Measurements from ENCODE around the gene DEF6.

Gene DEF6

DNA sequence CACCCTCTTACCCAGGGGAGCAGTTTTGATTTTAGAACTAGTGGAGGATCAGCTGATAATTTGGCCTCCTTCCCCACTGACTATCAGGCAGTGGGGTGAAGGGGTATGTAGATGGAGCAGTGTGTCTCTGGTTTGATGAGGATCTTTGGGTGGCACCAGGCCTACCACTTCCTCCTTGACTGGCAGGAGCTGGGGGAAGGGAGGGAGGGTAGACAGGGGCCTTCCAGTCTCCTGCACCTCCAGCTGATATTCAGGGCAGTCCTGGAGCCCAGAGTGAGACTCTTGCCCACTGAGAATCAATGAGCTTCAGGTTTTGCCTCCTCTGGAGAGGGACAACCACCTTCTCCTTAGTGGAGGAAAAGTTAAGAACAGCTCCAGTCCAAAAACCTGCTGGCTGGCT lies 3.2 kb downstream of the DEF6 start:
- H3K4me1 ChIP-seq (ENCODE audit: low read length): peaks cover 62% of the 10 kb centered on the region
- no peak overlapping the region for H3K9ac ChIP-seq (ENCODE audit: low read length)
- peaks cover 65% of the 10 kb centered on the region for H3K79me2 ChIP-seq (ENCODE audit: low read length)
- H3K36me3 ChIP-seq (replicated peaks; ENCODE audit: insufficient read depth, low read length): no peaks in the 10 kb centered on the region
- H2AFZ ChIP-seq (ENCODE audit: low read length): no peak overlapping the region
- H3F3A ChIP-seq (ENCODE audit: insufficient read depth, low read length): peaks cover 30% of the 10 kb centered on the region
- H3K27me3 ChIP-seq (replicated peaks; ENCODE audit: insufficient read depth, low read length): no peaks in the 10 kb centered on the region
- no peaks in the 10 kb centered on the region for H3K9me3 ChIP-seq (replicated peaks; ENCODE audit: insufficient read depth, low read length)
- no peak for DNase-seq
- no peaks in the 10 kb centered on the region for H4K20me1 ChIP-seq (ENCODE audit: insufficient read depth, low read length)
- peak overlapping the region; percentile 93; the same call in 1 of the 2 replicates for H3K27ac ChIP-seq (ENCODE audit: low read length)
- H3K4me3 ChIP-seq (ENCODE audit: low read length): no peak overlapping the region
- no peaks in the 10 kb centered on the region for H3K9me2 ChIP-seq (replicated peaks; ENCODE audit: insufficient read depth, low read length)
- peak overlapping the region; percentile 61; the same call in 1 of the 2 replicates for H3K4me2 ChIP-seq (ENCODE audit: low read depth, low read length)
- TF ChIP-seq EZH2 (optimal IDR thresholded peaks at IDR 0.05; ENCODE audit: low read depth, low read length) (no peak), EZH2phosphoT487 (IDR thresholded peaks at IDR 0.05; ENCODE audit: low read length) (no peak)
- TF ChIP-seq, protein P1, sequence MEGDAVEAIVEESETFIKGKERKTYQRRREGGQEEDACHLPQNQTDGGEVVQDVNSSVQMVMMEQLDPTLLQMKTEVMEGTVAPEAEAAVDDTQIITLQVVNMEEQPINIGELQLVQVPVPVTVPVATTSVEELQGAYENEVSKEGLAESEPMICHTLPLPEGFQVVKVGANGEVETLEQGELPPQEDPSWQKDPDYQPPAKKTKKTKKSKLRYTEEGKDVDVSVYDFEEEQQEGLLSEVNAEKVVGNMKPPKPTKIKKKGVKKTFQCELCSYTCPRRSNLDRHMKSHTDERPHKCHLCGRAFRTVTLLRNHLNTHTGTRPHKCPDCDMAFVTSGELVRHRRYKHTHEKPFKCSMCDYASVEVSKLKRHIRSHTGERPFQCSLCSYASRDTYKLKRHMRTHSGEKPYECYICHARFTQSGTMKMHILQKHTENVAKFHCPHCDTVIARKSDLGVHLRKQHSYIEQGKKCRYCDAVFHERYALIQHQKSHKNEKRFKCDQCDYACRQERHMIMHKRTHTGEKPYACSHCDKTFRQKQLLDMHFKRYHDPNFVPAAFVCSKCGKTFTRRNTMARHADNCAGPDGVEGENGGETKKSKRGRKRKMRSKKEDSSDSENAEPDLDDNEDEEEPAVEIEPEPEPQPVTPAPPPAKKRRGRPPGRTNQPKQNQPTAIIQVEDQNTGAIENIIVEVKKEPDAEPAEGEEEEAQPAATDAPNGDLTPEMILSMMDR (IDR thresholded peaks at IDR 0.05; ENCODE audit: low read length): no peak

DNA sequence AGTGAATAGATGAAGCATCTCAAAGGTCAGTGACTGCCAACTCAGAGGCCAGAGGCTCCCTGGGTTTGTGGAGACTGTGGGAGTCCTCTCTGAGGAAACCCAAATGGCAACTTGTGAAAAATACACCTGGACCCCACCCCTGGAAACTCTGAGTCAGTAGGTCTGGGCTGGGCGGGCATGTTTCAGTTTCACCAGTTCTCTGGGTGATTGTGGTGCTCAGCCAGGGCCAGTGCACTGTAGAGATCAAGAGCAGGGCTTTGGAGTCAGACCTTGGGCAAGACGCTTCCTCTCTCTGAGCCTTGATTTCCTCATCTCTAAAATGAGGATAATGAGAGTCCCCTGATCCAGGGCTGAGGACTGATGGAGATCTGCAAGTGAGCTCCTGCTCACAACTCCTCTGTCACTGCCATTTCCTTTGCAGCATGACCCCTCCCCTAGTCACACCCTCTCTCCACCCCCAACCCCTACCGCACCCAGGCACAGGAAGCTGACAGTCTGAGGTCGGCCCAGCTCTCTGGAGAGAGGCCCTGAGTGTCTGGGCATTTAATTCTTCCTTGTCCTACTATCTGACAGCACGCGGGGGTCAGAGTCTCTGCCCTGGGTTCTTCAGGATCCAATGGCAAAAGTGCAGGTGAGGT lies 5.1 kb downstream of the DEF6 start:
- Histone ChIP-seq H3K27ac (ENCODE audit: low read length) (peak overlapping the region; percentile 93), H3K4me3 (ENCODE audit: low read length) (peak overlapping the region; percentile 43), H3K36me3 (replicated peaks; ENCODE audit: insufficient read depth, low read length) (no peaks in the 10 kb centered on the region), H3K4me2 (ENCODE audit: low read depth, low read length) (peak overlapping the region; percentile 69), H3K27me3 (replicated peaks; ENCODE audit: insufficient read depth, low read length) (no peaks in the 10 kb centered on the region), H3K9me2 (replicated peaks; ENCODE audit: insufficient read depth, low read length) (no peaks in the 10 kb centered on the region), H3K4me1 (ENCODE audit: low read length) (peaks cover 54% of the 10 kb centered on the region), H4K20me1 (ENCODE audit: insufficient read depth, low read length) (no peaks in the 10 kb centered on the region), H2AFZ (ENCODE audit: low read length) (0 out of 2 replicates have a peak overlapping the region, but pooled peaks have one; percentile 2), H3K79me2 (ENCODE audit: low read length) (peaks cover 79% of the 10 kb centered on the region), H3F3A (ENCODE audit: insufficient read depth, low read length) (peaks cover 26% of the 10 kb centered on the region), H3K9me3 (replicated peaks; ENCODE audit: insufficient read depth, low read length) (no peaks in the 10 kb centered on the region), H3K9ac (ENCODE audit: low read length) (peak overlapping the region; percentile 70)
- TF ChIP-seq, protein P1 (IDR thresholded peaks at IDR 0.05; ENCODE audit: low read length): no peak
- no peak for TF ChIP-seq EZH2 (optimal IDR thresholded peaks at IDR 0.05; ENCODE audit: low read depth, low read length)
- no peak for TF ChIP-seq EZH2phosphoT487 (IDR thresholded peaks at IDR 0.05; ENCODE audit: low read length)
- peak; percentile 94 for DNase-seq

DNA sequence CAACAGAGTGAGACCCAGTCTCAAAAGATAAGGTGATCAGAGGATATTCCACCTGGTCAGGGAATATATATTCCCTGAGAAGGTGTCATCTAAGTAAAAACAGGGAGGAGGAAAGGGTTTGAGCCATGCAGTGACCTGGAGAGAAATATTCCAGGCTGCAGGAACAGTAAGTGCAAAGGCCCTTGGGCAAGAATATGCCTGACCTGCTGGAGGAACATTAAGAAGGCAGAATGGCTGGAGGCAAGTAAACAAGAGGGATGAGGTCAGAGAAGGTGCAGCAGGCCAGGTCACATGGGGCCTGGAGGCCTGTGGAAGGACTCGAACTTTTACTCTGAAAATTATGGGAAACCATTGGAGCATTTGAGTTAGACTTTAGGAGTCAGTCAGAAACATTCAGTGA lies 6.7 kb downstream of the DEF6 start:
- no peak overlapping the region for H2AFZ ChIP-seq (ENCODE audit: low read length)
- no peaks in the 10 kb centered on the region for H3K9me2 ChIP-seq (replicated peaks; ENCODE audit: insufficient read depth, low read length)
- peak overlapping the region; percentile 93; the same call in 1 of the 2 replicates for H3K27ac ChIP-seq (ENCODE audit: low read length)
- TF ChIP-seq EZH2 (optimal IDR thresholded peaks at IDR 0.05; ENCODE audit: low read depth, low read length) (no peak), EZH2phosphoT487 (IDR thresholded peaks at IDR 0.05; ENCODE audit: low read length) (no peak)
- TF ChIP-seq, protein P1 (IDR thresholded peaks at IDR 0.05; ENCODE audit: low read length): no peak
- H3K36me3 ChIP-seq (replicated peaks; ENCODE audit: insufficient read depth, low read length): no peaks in the 10 kb centered on the region
- peak overlapping the region; percentile 70; the same call in 1 of the 2 replicates for H3K9ac ChIP-seq (ENCODE audit: low read length)
- peaks cover 74% of the 10 kb centered on the region for H3K79me2 ChIP-seq (ENCODE audit: low read length)
- peaks cover 26% of the 10 kb centered on the region for H3F3A ChIP-seq (ENCODE audit: insufficient read depth, low read length)
- no peaks in the 10 kb centered on the region for H3K27me3 ChIP-seq (replicated peaks; ENCODE audit: insufficient read depth, low read length)
- DNase-seq: no peak
- H3K4me1 ChIP-seq (ENCODE audit: low read length): peaks cover 48% of the 10 kb centered on the region
- H4K20me1 ChIP-seq (ENCODE audit: insufficient read depth, low read length): no peaks in the 10 kb centered on the region
- peak overlapping the region; percentile 69; the same call in 1 of the 2 replicates for H3K4me2 ChIP-seq (ENCODE audit: low read depth, low read length)
- H3K9me3 ChIP-seq (replicated peaks; ENCODE audit: insufficient read depth, low read length): no peaks in the 10 kb centered on the region
- 0 out of 2 replicates have a peak overlapping the region, but pooled peaks have one; percentile 4 for H3K4me3 ChIP-seq (ENCODE audit: low read length)

All from MM.1S (cell line).